ENCODE measurements around the gene CAPN11.

DNA sequence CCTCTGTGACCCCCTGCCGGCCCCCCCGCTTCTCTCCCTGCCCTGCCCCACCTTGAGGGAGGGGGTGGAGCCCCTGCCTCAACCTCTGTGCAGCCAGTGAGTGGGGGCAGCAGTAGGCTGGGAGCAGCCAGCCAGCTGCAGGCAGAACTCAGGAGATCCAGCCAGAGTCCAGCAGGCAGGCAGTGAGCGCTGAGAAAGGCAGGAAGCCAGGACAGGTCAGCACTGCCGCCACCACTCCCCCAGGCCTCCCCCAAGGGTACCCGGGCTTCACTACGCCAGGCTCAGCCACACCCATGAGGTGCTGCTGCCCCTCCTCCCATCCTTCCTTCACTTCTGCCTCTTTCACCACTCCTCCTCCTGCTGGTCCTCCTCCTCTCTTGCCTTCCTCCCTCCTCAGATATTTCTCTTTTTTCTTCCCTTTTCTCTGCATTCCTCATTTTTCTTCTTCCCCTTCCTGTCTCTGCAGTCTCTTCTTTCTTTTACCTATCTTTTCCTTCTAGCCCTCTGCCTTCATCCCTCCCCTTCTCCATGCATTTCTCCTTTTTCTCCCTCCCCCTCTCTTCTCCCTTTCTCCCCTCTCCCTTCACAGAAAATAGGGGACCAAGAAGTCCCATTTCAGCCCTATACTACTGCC lies 19.8 kb upstream of the CAPN11 start:
- TF ChIP-seq, protein P1, sequence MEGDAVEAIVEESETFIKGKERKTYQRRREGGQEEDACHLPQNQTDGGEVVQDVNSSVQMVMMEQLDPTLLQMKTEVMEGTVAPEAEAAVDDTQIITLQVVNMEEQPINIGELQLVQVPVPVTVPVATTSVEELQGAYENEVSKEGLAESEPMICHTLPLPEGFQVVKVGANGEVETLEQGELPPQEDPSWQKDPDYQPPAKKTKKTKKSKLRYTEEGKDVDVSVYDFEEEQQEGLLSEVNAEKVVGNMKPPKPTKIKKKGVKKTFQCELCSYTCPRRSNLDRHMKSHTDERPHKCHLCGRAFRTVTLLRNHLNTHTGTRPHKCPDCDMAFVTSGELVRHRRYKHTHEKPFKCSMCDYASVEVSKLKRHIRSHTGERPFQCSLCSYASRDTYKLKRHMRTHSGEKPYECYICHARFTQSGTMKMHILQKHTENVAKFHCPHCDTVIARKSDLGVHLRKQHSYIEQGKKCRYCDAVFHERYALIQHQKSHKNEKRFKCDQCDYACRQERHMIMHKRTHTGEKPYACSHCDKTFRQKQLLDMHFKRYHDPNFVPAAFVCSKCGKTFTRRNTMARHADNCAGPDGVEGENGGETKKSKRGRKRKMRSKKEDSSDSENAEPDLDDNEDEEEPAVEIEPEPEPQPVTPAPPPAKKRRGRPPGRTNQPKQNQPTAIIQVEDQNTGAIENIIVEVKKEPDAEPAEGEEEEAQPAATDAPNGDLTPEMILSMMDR (IDR thresholded peaks at IDR 0.05 in 4 of 5, conservative IDR thresholded peaks at IDR 0.05 in 1 of 5): no peak
- no peak for TF ChIP-seq POLR2A (IDR thresholded peaks at IDR 0.05)

Data from gastrocnemius medialis (tissue), 4 donors.